Activated CD4-positive, CD25-positive, alpha-beta regulatory T cell (primary cell): Measurements from ENCODE around the gene SLC26A3.

Experiments used
- DNase-seq, 4 experiments: peaks; one replicate each; lab custom pipeline; 2025; lab: John Stamatoyannopoulos, UW

SLC26A3 gene

DNA sequence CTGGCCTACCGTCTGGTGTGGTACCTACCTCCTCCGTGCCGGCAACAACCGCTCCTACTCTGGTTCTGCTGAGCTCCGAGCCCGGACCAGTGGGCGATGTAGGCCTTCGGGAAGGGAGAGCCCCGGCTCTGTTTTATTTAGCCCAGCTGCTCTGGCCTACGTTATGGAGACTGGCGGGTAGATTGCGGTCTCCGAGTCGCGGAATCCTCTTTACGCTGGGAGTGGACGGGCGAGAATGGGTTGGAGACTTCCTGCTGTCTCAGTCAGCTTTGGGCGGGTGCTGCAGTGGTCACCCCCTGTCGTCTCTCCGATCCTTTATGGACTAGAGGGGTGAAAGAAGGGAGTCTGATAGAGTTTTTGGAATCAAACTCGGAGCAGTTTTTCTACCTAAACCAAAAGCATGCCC is 58.7 kb downstream of the SLC26A3 start:
- DNase-seq, result no peak

DNA sequence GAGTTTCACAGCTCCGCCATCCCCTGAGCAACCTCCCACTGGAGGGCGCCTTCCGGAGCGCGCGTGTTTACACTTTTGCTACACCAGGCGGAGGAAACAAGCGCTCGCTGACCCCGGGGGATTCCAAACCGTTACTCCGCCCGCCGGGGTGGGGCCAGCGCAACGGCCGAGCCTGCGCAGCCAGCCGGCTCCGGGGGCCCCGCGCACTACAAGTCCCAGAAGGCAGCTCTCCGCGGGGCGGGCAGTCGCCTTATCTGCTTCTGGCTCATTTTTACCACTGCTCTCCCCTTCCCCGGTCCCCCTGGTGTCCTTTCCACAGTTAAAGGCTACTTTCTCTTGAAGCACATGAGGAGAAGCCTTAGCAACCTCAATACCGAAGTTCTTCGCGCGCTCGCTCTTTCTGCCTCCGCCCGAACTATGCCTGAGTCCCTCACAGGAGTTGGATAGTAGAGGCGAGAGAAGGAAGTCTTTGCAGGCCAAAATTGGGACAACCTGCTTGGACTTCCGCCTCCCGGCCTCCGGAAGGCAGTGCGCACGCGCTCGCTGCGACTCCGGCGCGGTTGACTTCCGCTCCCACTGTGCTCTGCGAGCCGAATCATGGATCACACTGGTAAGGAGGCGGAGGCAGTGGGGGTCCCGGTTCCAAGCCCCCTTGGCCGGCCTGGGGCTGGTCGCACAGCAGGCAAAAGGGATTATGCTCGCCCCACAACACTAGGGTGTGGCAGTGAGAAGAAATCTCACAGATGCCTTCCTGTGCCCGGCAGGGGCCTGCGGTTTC is 59.3 kb downstream of the SLC26A3 start, which contains the start of gene CBLL1:
CBLL1 (plus strand) TSS at position 576 of the 778 bp plus-strand sequence; CDS start at position 598, 22 bp downstream.
- DNase-seq, result peak; percentile 94 to 97 (median 96)

- peak; percentile 48 to 67 (median 57) for DNase-seq
Measured at GRCh38 chr7:107742678-107743566, 60.1 kb downstream of the SLC26A3 start.

DNA sequence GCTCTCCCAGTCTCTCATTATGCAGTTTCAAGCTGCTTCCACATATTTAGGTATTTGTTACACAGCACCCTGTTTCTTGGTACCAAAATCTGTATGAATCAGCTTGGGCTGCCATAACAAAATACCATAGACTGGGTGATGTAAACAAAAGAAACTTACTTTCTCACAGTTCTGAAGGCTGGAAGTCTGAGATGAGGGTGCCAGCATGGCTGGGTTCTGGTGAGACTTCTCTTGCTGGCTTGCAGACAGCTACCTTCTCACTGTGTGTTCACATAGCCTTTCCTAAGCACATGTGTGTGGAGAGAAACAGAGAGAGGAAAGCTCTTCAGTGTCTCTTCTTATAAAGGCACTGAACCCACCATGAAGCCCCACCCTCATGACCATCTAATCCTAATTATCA is 74.7 kb downstream of the SLC26A3 start:
- DNase-seq, result no peak

- no peak for DNase-seq
Measured at GRCh38 chr7:107726356-107727130, 76.5 kb downstream of the SLC26A3 start.

DNA sequence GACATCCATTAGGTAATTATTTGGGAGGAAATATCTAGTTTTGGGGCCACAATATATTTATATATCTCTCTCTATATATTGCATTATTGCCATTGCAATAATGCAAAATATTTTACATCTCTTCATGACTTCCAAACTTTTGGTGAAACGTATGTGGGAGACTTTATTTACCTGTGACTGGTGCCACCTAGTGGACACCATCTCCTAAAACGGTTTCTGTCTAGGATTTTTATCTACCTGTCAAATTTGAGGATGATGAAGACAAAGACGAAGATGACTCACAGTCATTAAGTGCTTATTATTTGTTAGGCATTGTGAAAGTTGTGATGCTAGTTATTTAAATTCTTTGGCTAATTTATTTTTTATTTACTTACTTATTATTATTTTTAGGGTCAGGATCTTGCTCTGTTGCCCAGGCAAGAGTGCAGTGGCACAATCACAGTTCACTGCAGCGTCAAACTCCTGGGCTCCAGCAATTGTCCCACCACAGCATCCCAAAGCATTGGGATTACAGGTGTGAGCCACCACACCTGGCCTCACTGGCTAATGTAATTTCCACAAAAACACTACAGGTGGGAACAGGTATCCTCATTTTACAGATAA is 77.8 kb downstream of the SLC26A3 start:
- DNase-seq, result peak; percentile 1 to 14 (median 6)

DNA sequence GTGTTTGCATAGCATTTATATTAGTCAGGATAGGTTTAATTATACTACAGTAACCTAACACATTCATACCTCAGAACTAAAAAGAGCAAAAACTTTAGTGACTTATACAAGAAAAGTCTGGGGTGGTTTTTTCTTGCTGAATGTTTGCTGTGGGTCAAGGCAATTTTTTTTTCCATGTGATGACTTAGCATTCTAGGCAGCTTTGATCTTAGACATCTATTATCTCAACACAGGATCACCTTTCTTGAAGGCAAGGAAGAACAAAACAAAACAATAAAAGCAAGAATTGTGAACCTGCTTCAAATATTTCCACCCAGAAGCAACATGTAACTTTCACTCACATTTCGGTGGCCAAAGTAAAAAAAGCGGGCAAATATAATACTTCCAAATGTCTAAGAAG is 79.8 kb downstream of the SLC26A3 start:
- no peak for DNase-seq

GRCh38 chr7:107721286-107721685 is 81.7 kb downstream of the SLC26A3 start:
- DNase-seq, result no peak

- DNase-seq, result no peak
Measured at GRCh38 chr7:107718456-107719193, 84.4 kb downstream of the SLC26A3 start.

DNA sequence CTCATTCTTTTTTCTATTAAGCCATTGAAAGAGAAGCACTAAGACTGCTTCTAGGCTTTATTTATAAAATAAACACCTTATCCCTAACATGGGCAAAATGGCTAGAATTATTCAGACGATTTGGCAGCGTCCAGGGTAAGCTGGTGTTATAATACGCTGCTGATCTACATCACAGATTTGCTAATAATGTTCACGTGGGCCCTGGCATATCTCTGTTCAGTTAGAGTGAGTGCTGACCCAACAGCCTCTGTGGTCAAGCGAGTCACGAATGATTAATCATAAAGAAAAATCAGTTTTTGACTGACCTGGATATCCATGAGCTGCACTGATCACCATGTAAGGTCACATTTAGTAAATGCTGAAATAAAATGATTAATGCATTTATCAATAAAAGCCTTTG is 87.5 kb downstream of the SLC26A3 start:
- DNase-seq, result no peak
